ENCODE results near the gene CXCL8. TPM values are rescaled to one million over a fixed set of nuclear protein-coding genes. Genes with fewer than 3 reads are reported as not detected.

CXCL8 gene
- total and polyA plus RNA-seq, 9 of the 15 experiments (the other 6 are each of a cell fraction or from before 2014, with no cell fraction given) = 1.6 to 7.7 (median 3.3) TPM

GRCh38 chr4:73723928-73724327 lies 16.4 kb upstream of the CXCL8 start:
- ATAC-seq = peak; percentile 47; the same call in 2 of the 3 replicates
- H3K9me1 ChIP-seq (ENCODE audit: control insufficient read depth, insufficient read depth, low read length) = no peaks in the 10 kb centered on the region
- H3K4me3 ChIP-seq = no peak overlapping the region
- TF ChIP-seq KAT7 (CRISPR knock-in tag; IDR thresholded peaks at IDR 0.05; ENCODE audit: borderline replicate concordance) (no peak), POLR2G (IDR thresholded peaks at IDR 0.05; ENCODE audit: low read depth, low read length) (no peak), YY1 (IDR thresholded peaks at IDR 0.05; ENCODE audit: borderline replicate concordance in 1 of 3, control insufficient read depth in 1 of 3, extremely low read depth in 1 of 3, insufficient read depth in 3 of 3, insufficient read length in 1 of 3, insufficient replicate concordance in 2 of 3, low read depth in 1 of 3, low read length in 2 of 3) (no peak), ZNF280A (IDR thresholded peaks at IDR 0.05; ENCODE audit: low read depth, partially characterized antibody) (no peak), NFE2 (IDR thresholded peaks at IDR 0.05; ENCODE audit: low read depth) (no peak), ZNF785 (CRISPR knock-in tag; IDR thresholded peaks at IDR 0.05) (no peak), MXD1 (CRISPR knock-in tag; IDR thresholded peaks at IDR 0.05; ENCODE audit: borderline replicate concordance, poor library complexity, severe bottlenecking) (no peak), MTF1 (CRISPR knock-in tag; IDR thresholded peaks at IDR 0.05; ENCODE audit: borderline replicate concordance) (no peak), RBM15 (IDR thresholded peaks at IDR 0.05; ENCODE audit: insufficient read depth, low read length) (no peak), STAT5A (IDR thresholded peaks at IDR 0.05; ENCODE audit: borderline replicate concordance, low read length) (no peak)
- intact Hi-C loops (cut with micrococcal nuclease) (loop anchor here (10.0 kb wide), 1 partner anchor 311 kb away; the partner anchor contains the start of gene CXCL3), in situ Hi-C loops (cut with MboI) (loop anchor here (10.0 to 25.0 kb wide), 2 partner anchors 311 to 938 kb away; partner anchors contain the start of gene CXCL3)
- no peaks in the 10 kb centered on the region for H3K27me3 ChIP-seq (ENCODE audit: control insufficient read depth in 2 of 2, insufficient read depth in 2 of 2, low read length in 2 of 2)
- H3K9me3 ChIP-seq (replicated peaks; ENCODE audit: control insufficient read depth, insufficient read depth, low read depth, low read length) = no peaks in the 10 kb centered on the region
- peaks cover 0 to 6% of the 10 kb centered on the region in 2 experiments; a peak in 2 of 5 replicates for H3K4me1 ChIP-seq (replicated peaks in 1 of 2; ENCODE audit: control insufficient read depth in 2 of 2, insufficient read depth in 2 of 2, low read length in 2 of 2)
- DNase-seq (ENCODE audit: extremely low read depth in 1 of 4, low spot score in 3 of 4) = no peak
- no peaks in the 10 kb centered on the region for H3K36me3 ChIP-seq (ENCODE audit: control insufficient read depth, insufficient read depth, low read length)
- BruUV-seq (replicated peaks) = no TSS peak
- no peak for FAIRE-seq
- 58% methylated on average over 6 of the region's 6 CpGs for WGBS (ENCODE audit: insufficient coverage, low coverage, missing lambda C conversion rate)
- no peak overlapping the region for H3K27ac ChIP-seq (ENCODE audit: extremely low read depth, low read depth, low read length)
- H3K9ac ChIP-seq (ENCODE audit: insufficient read depth in 1 of 2, low read depth in 2 of 2, low read length in 2 of 2) = peak overlapping the region in 1 of 2 experiments; percentile 9; a peak in 1 of 4 replicates
- H3K79me2 ChIP-seq (ENCODE audit: control insufficient read depth, insufficient read depth, low read length) = no peaks in the 10 kb centered on the region
- ChIA-PET POLR2A (no interaction called here), CTCF (ENCODE audit: low intra/inter-chr PET ratio) (no interaction called here)
- no peaks in the 10 kb centered on the region for H4K20me1 ChIP-seq (replicated peaks; ENCODE audit: control insufficient read depth, insufficient read depth, low read length)
- 0 out of 2 replicates have a peak overlapping the region, but pooled peaks have one; percentile 23 for H2AFZ ChIP-seq (ENCODE audit: low read depth, low read length)
- H3K4me2 ChIP-seq (ENCODE audit: insufficient read depth, low read length) = no peak overlapping the region
